ENCODE data around the gene CUL7.

CUL7 gene

DNA sequence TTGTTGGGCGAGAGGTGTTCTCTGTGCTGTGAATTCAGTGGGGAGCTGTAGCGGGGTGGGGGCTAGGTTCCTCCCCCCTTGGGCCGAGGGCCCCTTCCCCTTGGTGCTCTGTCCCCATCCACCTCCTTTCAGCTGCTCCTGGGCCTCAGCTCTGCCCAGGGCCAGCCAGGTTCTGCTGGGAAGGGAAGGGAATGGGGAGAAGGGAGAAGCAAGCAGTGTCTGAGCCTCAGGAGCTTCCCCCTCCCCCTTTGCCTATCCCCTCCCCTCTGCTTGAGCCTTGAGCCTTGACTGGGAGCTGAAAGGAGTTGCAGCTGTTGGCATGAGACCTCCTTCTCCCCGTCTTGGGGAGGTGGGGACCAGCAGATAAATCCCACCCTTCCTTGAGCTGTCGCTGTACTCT is 32.8 kb downstream of the CUL7 start:
- Histone ChIP-seq H3K9me2 (ENCODE audit: low read depth, low read length) (no peaks in the 10 kb centered on the region), H2AFZ (ENCODE audit: low read length) (no peak overlapping the region), H3K4me3 (ENCODE audit: low read depth, low read length, poor library complexity, severe bottlenecking) (peak overlapping the region; percentile 98), H3K9ac (ENCODE audit: low read length) (peak overlapping the region; percentile 98), H3K27me3 (ENCODE audit: insufficient read depth, low read length) (no peaks in the 10 kb centered on the region), H3K27ac (ENCODE audit: low read depth, low read length, poor library complexity, severe bottlenecking) (peak overlapping the region; percentile 49), H3K9me3 (ENCODE audit: low read length) (no peaks in the 10 kb centered on the region), H3K4me2 (ENCODE audit: low read length) (peak overlapping the region; percentile 79), H3F3A (ENCODE audit: insufficient read depth, low read length) (no peaks in the 10 kb centered on the region), H3K79me2 (ENCODE audit: insufficient read depth, low read length) (peaks cover 14% of the 10 kb centered on the region; the same call in 1 of the 2 replicates), H4K20me1 (ENCODE audit: insufficient read depth, low read length) (no peaks in the 10 kb centered on the region), H3K36me3 (ENCODE audit: insufficient read depth, low read length) (peaks cover 57% of the 10 kb centered on the region), H3K4me1 (ENCODE audit: insufficient read depth, low read length, severe bottlenecking) (peaks cover 21% of the 10 kb centered on the region)
- TF ChIP-seq, protein P1, sequence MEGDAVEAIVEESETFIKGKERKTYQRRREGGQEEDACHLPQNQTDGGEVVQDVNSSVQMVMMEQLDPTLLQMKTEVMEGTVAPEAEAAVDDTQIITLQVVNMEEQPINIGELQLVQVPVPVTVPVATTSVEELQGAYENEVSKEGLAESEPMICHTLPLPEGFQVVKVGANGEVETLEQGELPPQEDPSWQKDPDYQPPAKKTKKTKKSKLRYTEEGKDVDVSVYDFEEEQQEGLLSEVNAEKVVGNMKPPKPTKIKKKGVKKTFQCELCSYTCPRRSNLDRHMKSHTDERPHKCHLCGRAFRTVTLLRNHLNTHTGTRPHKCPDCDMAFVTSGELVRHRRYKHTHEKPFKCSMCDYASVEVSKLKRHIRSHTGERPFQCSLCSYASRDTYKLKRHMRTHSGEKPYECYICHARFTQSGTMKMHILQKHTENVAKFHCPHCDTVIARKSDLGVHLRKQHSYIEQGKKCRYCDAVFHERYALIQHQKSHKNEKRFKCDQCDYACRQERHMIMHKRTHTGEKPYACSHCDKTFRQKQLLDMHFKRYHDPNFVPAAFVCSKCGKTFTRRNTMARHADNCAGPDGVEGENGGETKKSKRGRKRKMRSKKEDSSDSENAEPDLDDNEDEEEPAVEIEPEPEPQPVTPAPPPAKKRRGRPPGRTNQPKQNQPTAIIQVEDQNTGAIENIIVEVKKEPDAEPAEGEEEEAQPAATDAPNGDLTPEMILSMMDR (IDR thresholded peaks at IDR 0.05; ENCODE audit: low read length) = no peak
- no peak for TF ChIP-seq EZH2 (IDR thresholded peaks at IDR 0.05; ENCODE audit: borderline replicate concordance, low read length)

DNA sequence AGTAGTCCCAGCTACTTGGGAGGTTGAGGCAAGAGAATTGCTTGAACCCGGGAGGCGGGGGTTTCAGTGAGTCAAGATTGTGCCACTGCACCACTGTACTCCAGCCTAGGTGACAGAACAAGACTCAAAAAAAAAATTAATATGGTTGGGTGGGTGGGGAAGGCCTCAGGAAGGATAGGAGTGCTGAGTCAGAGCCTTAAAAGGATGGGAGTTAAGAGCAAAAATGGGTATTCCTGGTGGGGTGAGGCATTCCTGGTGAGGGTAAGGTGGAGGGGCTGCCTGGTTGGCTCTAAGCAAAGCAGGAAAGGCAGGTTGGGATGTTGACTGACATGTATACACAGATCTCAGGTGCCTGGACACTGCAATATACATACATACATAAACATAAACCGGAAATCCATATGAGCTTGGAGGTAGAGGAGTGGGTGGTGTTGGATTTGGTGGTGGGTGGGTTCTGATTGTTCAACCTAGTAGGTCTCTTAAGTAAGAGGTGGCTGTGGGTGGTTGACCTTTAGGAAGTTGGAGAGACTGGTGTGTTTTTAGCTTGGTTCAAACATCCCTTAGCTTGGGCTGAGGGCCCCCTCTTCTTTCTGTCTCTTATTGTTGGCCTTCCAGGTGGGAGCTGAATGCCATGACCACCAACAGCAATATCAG is 33.5 kb downstream of the CUL7 start:
- no peaks in the 10 kb centered on the region for H3K9me2 ChIP-seq (ENCODE audit: low read depth, low read length)
- no peak overlapping the region for H3K4me2 ChIP-seq (ENCODE audit: low read length)
- no peak overlapping the region for H3K27ac ChIP-seq (ENCODE audit: low read depth, low read length, poor library complexity, severe bottlenecking)
- TF ChIP-seq, protein P1 (IDR thresholded peaks at IDR 0.05; ENCODE audit: low read length) = no peak
- TF ChIP-seq EZH2 (IDR thresholded peaks at IDR 0.05; ENCODE audit: borderline replicate concordance, low read length) = no peak
- H3K4me3 ChIP-seq (ENCODE audit: low read depth, low read length, poor library complexity, severe bottlenecking) = no peak overlapping the region
- no peaks in the 10 kb centered on the region for H3K9me3 ChIP-seq (ENCODE audit: low read length)
- no peak overlapping the region for H3K9ac ChIP-seq (ENCODE audit: low read length)
- H3K27me3 ChIP-seq (ENCODE audit: insufficient read depth, low read length) = no peaks in the 10 kb centered on the region
- H4K20me1 ChIP-seq (ENCODE audit: insufficient read depth, low read length) = no peaks in the 10 kb centered on the region
- H3K4me1 ChIP-seq (ENCODE audit: insufficient read depth, low read length, severe bottlenecking) = peaks cover 26% of the 10 kb centered on the region
- no peaks in the 10 kb centered on the region for H3F3A ChIP-seq (ENCODE audit: insufficient read depth, low read length)
- no peak overlapping the region for H2AFZ ChIP-seq (ENCODE audit: low read length)
- peaks cover 15% of the 10 kb centered on the region; the same call in 1 of the 2 replicates for H3K79me2 ChIP-seq (ENCODE audit: insufficient read depth, low read length)
- H3K36me3 ChIP-seq (ENCODE audit: insufficient read depth, low read length) = peaks cover 52% of the 10 kb centered on the region

DNA sequence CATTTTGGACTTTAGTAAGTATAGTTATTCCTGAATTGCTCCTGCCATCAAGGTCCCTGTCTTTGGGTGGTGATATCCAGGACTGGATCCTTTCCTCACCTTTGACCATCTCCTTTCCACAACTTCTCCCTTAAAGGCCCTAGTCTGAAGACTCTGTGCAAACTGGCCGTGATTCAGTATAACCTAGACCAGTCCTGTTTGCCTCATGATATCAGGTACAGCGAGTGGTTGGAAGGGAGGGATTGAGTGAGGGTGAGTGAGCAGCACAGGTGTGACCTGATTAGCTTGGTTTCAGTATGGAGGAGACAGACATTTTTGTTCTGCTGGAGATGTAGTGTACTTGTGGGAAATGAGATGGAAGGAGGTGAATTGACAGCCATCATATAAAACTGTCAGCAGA is 34.5 kb downstream of the CUL7 start:
- no peak overlapping the region for H3K9ac ChIP-seq (ENCODE audit: low read length)

More for the DNA sequence above, 34.5 kb downstream of the CUL7 start:
- Histone ChIP-seq H3F3A (ENCODE audit: insufficient read depth, low read length) (no peaks in the 10 kb centered on the region), H3K4me1 (ENCODE audit: insufficient read depth, low read length, severe bottlenecking) (peaks cover 32% of the 10 kb centered on the region), H3K36me3 (ENCODE audit: insufficient read depth, low read length) (peaks cover 42% of the 10 kb centered on the region), H3K9me3 (ENCODE audit: low read length) (no peaks in the 10 kb centered on the region), H3K79me2 (ENCODE audit: insufficient read depth, low read length) (peaks cover 24% of the 10 kb centered on the region; the same call in 1 of the 2 replicates), H2AFZ (ENCODE audit: low read length) (no peak overlapping the region), H3K9me2 (ENCODE audit: low read depth, low read length) (no peaks in the 10 kb centered on the region), H3K4me2 (ENCODE audit: low read length) (no peak overlapping the region), H3K27ac (ENCODE audit: low read depth, low read length, poor library complexity, severe bottlenecking) (no peak overlapping the region), H3K27me3 (ENCODE audit: insufficient read depth, low read length) (no peaks in the 10 kb centered on the region), H3K4me3 (ENCODE audit: low read depth, low read length, poor library complexity, severe bottlenecking) (no peak overlapping the region), H4K20me1 (ENCODE audit: insufficient read depth, low read length) (no peaks in the 10 kb centered on the region)
- no peak for TF ChIP-seq EZH2 (IDR thresholded peaks at IDR 0.05; ENCODE audit: borderline replicate concordance, low read length)
- TF ChIP-seq, protein P1 (IDR thresholded peaks at IDR 0.05; ENCODE audit: low read length) = no peak

Data from OCI-LY1 (cell line).